Esophagus muscularis mucosa (tissue), 4 donors: ENCODE results near the gene ZNF408. TPM values are rescaled to one million over a fixed set of nuclear protein-coding genes. Genes with fewer than 3 reads are reported as not detected.
"Not testable (repeated sequence)": the region's sequence is repeated elsewhere in the genome, so short reads cannot be mapped to it uniquely, and the experiment has no call there.

ENCODE experiments used
- DNase-seq: peaks from one replicate; pipeline ENCODE4 v3.0.0-alpha.2; 2017; ENCODE audit errors: extremely low spot score
- H3K27ac ChIP-seq, 4 donors: fragments of 200-600 bp; sonication (generic); replicated peaks in 1 of 4; 1 replicate in 3 of 4; 2 replicates in 1 of 4; pipeline ENCODE4 v1.5.1; 2016 to 2019; ENCODE audit warnings: mild to moderate bottlenecking in 1 of 4
- H3K27me3 ChIP-seq, 4 donors: fragments of 200-600 bp; sonication (generic); one replicate each; pipeline versions ENCODE4 v1.5.1 to v1.6.0; 2016 to 2019
- H3K36me3 ChIP-seq, 4 donors: fragments of 200-600 bp; sonication (generic); one replicate each; pipeline ENCODE4 v1.5.1; 2016 to 2019
- H3K4me1 ChIP-seq, 4 donors: fragments of 200-600 bp; sonication (generic); one replicate each; pipeline ENCODE4 v1.5.1; 2016 to 2019
- H3K4me3 ChIP-seq, 4 donors: fragments of 200-600 bp; sonication (generic); 1 replicate in 2 of 4; 2 replicates in 2 of 4; pipeline ENCODE4 v1.5.1; 2016 to 2019; ENCODE audit warnings: mild to moderate bottlenecking in 4 of 4, moderate library complexity in 1 of 4
- H3K9me3 ChIP-seq, 4 donors: fragments of 200-600 bp; sonication (generic); 1 replicate in 3 of 4; 2 replicates in 1 of 4; pipeline ENCODE4 v1.5.1; 2016 to 2019
- EP300 ChIP-seq: sonication (generic); formaldehyde crosslinking; IDR thresholded peaks from one replicate; pipeline ENCODE4 v1.6.1; 2017; ENCODE audit warnings: antibody characterized with exemption
- POLR2A ChIP-seq: fragments of 450-650 bp; IDR thresholded peaks from one replicate; pipeline ENCODE4 v1.6.1; 2017; ENCODE audit warnings: antibody characterized with exemption, moderate library complexity, mild to moderate bottlenecking, low read depth
- POLR2AphosphoS5 ChIP-seq, 2 donors: sonication (generic); formaldehyde crosslinking; IDR thresholded peaks; one replicate each; pipeline ENCODE4 v1.6.1; 2017; ENCODE audit warnings: antibody characterized with exemption in 2 of 2
- WGBS: methylation state at CpG from one replicate; pipeline ENCODE4 v1.1.5; 2018; 5-methylcytosine and 5-hydroxymethylcytosine counted together
- intact Hi-C: fragments of 100-400 bp; cut with DNase I; formaldehyde crosslinking; loops from one replicate; pipeline ENCODE4 v1.15.1; 2023
- total RNA-seq, 4 donors: library from RNA; depleted of rRNA; stranded (reverse); fragments of >200 nt; gene quantifications; one replicate each; pipeline versions ENCODE4 v1.1.0 to v1.2.1, GENCODE V29; 2016
- TF ChIP-seq, protein P1 (sequence below), 3 experiments: fragments of 200-600 bp in 2 of 3; fragments of 450-650 bp in 1 of 3; sonication (generic) in 2 of 3; IDR thresholded peaks; one replicate each; pipeline ENCODE4 v1.5.1; 2017 to 2019; ENCODE audit warnings: antibody characterized with exemption in 3 of 3, mild to moderate bottlenecking in 2 of 3, moderate library complexity in 1 of 3

Gene ZNF408
- total RNA-seq, 4 donors from 2014 or later, result 7.1 to 12.6 (median 10.3) TPM

GRCh38 chr11:46705070-46705688 is 4.3 kb downstream of the ZNF408 start:
- Histone ChIP-seq H3K4me3 (no peak overlapping the region), H3K9me3 (no peaks in the 10 kb centered on the region), H3K36me3 (peaks cover 35 to 70% (median 62%) of the 10 kb centered on the region in 4 donors), H3K27me3 (no peaks in the 10 kb centered on the region), H3K4me1 (peaks cover 18 to 25% (median 21%) of the 10 kb centered on the region in 4 donors), H3K27ac (no peak overlapping the region)
- TF ChIP-seq POLR2AphosphoS5 (IDR thresholded peaks at IDR 0.05) (no peak), EP300 (no peak), POLR2A (no peak)
- WGBS, result 93% methylated on average over 14 of the region's 31 CpGs
- DNase-seq, result no peak
- intact Hi-C loops, result no loop called here

GRCh38 chr11:46706886-46707285 is 6.1 kb downstream of the ZNF408 start:
- intact Hi-C loops, result no loop called here
- H3K4me3 ChIP-seq, result no peak overlapping the region
- no peak for DNase-seq
- no peak for TF ChIP-seq POLR2AphosphoS5 (IDR thresholded peaks at IDR 0.05)
- H3K27me3 ChIP-seq, result no peaks in the 10 kb centered on the region
- 89% methylated on average over 7 of the region's 7 CpGs for WGBS
- H3K9me3 ChIP-seq, result no peaks in the 10 kb centered on the region
- peaks cover 35 to 69% (median 62%) of the 10 kb centered on the region in 4 donors for H3K36me3 ChIP-seq
- H3K27ac ChIP-seq, result no peak overlapping the region
- peaks cover 25 to 26% (median 25%) of the 10 kb centered on the region in 4 donors for H3K4me1 ChIP-seq

- DNase-seq, H3K4me3 ChIP-seq, H3K27ac ChIP-seq, H3K27me3 ChIP-seq, H3K9me3 ChIP-seq, intact Hi-C loops: not testable (repeated sequence)
- 94% methylated on average over 9 of the region's 9 CpGs for WGBS
- Histone ChIP-seq H3K4me1 (peaks cover 9 to 19% (median 16%) of the 10 kb centered on the region in 4 donors), H3K36me3 (peaks cover 23 to 44% (median 38%) of the 10 kb centered on the region in 4 donors)
Measured at GRCh38 chr11:46709351-46709750, 8.5 kb downstream of the ZNF408 start.

- Histone ChIP-seq H3K4me1 (peaks cover 9 to 19% (median 16%) of the 10 kb centered on the region in 4 donors), H3K9me3 (no peaks in the 10 kb centered on the region), H3K27me3 (no peaks in the 10 kb centered on the region), H3K36me3 (peaks cover 8 to 29% (median 23%) of the 10 kb centered on the region in 4 donors), H3K27ac (peak overlapping the region; percentile 62 to 81 (median 76)), H3K4me3 (no peak overlapping the region)
- DNase-seq, result no peak
- 19% methylated on average over 7 of the region's 10 CpGs for WGBS
- TF ChIP-seq POLR2AphosphoS5 (IDR thresholded peaks at IDR 0.05) (peak; percentile 56 to 68), EP300 (no peak)
- intact Hi-C loops, result no loop called here
Measured at GRCh38 chr11:46710821-46711269, 10.0 kb downstream of the ZNF408 start.

GRCh38 chr11:46711303-46711702 is 10.5 kb downstream of the ZNF408 start:
- no peaks in the 10 kb centered on the region for H3K9me3 ChIP-seq
- DNase-seq, result no peak
- H3K36me3 ChIP-seq, result peaks cover 4 to 24% (median 18%) of the 10 kb centered on the region in 4 donors
- no peaks in the 10 kb centered on the region for H3K27me3 ChIP-seq
- H3K27ac ChIP-seq, result peak overlapping the region; percentile 62 to 81 (median 76)
- peaks cover 9 to 19% (median 16%) of the 10 kb centered on the region in 4 donors for H3K4me1 ChIP-seq
- intact Hi-C loops, result no loop called here
- TF ChIP-seq POLR2A, result no peak
- TF ChIP-seq, protein P1, sequence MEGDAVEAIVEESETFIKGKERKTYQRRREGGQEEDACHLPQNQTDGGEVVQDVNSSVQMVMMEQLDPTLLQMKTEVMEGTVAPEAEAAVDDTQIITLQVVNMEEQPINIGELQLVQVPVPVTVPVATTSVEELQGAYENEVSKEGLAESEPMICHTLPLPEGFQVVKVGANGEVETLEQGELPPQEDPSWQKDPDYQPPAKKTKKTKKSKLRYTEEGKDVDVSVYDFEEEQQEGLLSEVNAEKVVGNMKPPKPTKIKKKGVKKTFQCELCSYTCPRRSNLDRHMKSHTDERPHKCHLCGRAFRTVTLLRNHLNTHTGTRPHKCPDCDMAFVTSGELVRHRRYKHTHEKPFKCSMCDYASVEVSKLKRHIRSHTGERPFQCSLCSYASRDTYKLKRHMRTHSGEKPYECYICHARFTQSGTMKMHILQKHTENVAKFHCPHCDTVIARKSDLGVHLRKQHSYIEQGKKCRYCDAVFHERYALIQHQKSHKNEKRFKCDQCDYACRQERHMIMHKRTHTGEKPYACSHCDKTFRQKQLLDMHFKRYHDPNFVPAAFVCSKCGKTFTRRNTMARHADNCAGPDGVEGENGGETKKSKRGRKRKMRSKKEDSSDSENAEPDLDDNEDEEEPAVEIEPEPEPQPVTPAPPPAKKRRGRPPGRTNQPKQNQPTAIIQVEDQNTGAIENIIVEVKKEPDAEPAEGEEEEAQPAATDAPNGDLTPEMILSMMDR (IDR thresholded peaks at IDR 0.05), result no peak
- no peak for TF ChIP-seq POLR2AphosphoS5 (IDR thresholded peaks at IDR 0.05)
- TF ChIP-seq EP300, result no peak
- no peak overlapping the region for H3K4me3 ChIP-seq
- WGBS, result 75% methylated on average over 3 of the region's 5 CpGs

- Histone ChIP-seq H3K27ac (no peak overlapping the region), H3K36me3 (peaks cover 0 to 7% (median 3%) of the 10 kb centered on the region in 4 donors), H3K27me3 (no peaks in the 10 kb centered on the region), H3K9me3 (no peaks in the 10 kb centered on the region), H3K4me3 (no peak overlapping the region), H3K4me1 (peaks cover 9 to 19% (median 16%) of the 10 kb centered on the region in 4 donors)
- TF ChIP-seq, protein P1 (IDR thresholded peaks at IDR 0.05), result no peak
- TF ChIP-seq POLR2A, result no peak
- TF ChIP-seq EP300, result no peak
- no peak for TF ChIP-seq POLR2AphosphoS5 (IDR thresholded peaks at IDR 0.05)
- DNase-seq, result no peak
- 93% methylated on average over 7 of the region's 7 CpGs for WGBS
- intact Hi-C loops, result no loop called here
Measured at GRCh38 chr11:46712874-46713576, 12.2 kb downstream of the ZNF408 start.

DNA sequence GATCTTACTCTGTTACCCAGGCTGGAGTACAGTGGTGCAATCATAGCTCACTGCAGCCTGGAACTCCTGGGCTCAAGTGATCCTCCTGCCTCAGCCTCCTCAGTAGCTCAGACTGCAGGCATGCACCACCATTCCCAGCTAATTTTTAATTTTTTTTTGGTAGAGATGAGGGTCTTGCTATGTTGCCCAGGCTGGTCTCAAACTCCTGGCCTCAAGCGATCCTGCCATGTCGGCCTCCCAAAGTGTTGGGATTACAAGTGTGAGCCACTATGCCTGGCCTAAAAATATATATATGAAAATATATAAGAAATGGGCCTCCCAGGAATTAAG is 17.0 kb downstream of the ZNF408 start:
- H3K27me3 ChIP-seq, H3K9me3 ChIP-seq, H3K27ac ChIP-seq, H3K4me3 ChIP-seq, DNase-seq, H3K36me3 ChIP-seq, intact Hi-C loops, H3K4me1 ChIP-seq: not testable (repeated sequence)
- 95% methylated on average over 2 of the region's 2 CpGs for WGBS
